ENCODE results near the gene EYA2.

EYA2 gene

DNA sequence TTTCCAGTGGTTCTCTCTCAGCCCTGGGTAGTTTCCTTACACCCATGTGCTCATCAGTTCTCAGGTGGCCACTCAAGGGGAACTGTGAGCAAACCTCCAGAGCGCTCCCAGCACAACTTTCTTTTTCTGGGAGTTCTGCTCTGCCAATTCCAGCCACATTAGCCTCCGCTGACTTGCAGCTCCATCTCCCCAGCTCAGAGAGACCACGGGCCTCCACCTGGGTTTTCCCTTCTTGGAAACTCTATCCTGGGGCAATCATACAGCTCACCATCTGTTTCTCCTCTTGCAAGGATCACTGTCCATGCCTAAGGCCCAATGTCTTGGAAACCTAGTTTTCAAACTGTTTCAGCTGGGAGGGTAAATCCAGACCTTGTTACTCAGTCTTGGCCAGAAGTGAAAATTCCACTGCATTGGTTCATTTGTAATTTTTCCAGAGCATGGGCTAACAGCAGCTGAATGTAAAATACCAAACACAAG, 129.9 kb downstream of the EYA2 start:
- no peak for ATAC-seq
- TF ChIP-seq PPARA (CRISPR knock-in tag; IDR thresholded peaks at IDR 0.05; ENCODE audit: borderline replicate concordance) = no peak
- no peak for TF ChIP-seq ZNF8 (CRISPR knock-in tag; IDR thresholded peaks at IDR 0.05)
- TF ChIP-seq, protein P1, sequence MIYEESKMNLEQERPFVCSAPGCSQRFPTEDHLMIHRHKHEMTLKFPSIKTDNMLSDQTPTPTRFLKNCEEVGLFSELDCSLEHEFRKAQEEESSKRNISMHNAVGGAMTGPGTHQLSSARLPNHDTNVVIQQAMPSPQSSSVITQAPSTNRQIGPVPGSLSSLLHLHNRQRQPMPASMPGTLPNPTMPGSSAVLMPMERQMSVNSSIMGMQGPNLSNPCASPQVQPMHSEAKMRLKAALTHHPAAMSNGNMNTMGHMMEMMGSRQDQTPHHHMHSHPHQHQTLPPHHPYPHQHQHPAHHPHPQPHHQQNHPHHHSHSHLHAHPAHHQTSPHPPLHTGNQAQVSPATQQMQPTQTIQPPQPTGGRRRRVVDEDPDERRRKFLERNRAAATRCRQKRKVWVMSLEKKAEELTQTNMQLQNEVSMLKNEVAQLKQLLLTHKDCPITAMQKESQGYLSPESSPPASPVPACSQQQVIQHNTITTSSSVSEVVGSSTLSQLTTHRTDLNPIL (CRISPR knock-in tag; IDR thresholded peaks at IDR 0.05; ENCODE audit: low read depth) = no peak
- no peak for TF ChIP-seq OSR1 (CRISPR knock-in tag; IDR thresholded peaks at IDR 0.05)

DNA sequence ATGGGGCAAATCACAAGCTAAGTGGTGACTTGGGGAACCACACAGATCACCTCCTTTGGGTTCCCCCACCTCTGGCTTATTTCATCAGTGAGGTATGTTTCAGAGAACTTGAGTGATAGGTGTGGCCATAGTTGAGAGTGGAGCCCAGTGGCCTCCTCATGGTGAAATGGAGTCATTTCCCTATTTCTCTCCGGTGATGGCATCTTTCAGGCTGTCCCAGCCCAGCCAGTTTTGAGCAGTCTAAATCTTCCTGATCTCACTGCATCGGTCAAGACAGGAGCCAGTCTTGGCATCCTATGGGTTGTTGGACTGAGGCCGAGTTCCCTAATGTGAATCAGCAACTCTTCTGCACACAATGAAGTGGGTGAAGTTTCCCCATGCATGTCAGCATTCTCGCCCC, 132.4 kb downstream of the EYA2 start:
- ATAC-seq = no peak

DNA sequence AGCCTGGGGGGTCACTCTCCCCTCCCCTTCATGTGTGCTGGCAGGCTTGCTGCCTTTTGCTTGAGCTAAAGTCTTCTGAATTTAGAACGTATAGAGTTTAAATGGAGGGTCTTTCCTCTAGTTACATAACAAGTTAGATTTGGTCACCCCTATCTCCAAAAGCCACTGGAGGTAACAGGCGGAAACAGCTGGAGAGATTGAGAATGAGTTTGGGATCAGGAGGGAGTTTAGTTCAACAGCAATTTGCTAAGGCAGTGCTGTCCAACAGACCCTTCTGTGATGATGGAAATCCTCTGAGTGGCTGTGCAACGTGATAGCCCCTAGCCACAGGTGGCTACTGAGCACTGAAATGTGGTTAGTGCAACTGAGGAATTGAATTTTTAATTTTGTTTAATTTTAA, 132.8 kb downstream of the EYA2 start:
- TF ChIP-seq ESRRG (CRISPR knock-in tag; IDR thresholded peaks at IDR 0.05) (no peak), ZNF565 (CRISPR knock-in tag; conservative IDR thresholded peaks at IDR 0.05; ENCODE audit: low read depth) (no peak), ISL1 (CRISPR knock-in tag; IDR thresholded peaks at IDR 0.05) (no peak), ARNTL (CRISPR knock-in tag; IDR thresholded peaks at IDR 0.05; ENCODE audit: borderline replicate concordance, low read depth) (no peak)
- ATAC-seq = no peak

More for the DNA sequence above, 132.4 kb downstream of the EYA2 start:
- TF ChIP-seq ZNF70 (CRISPR knock-in tag; IDR thresholded peaks at IDR 0.05) (no peak), OSR1 (CRISPR knock-in tag; IDR thresholded peaks at IDR 0.05) (no peak), GLIS3 (CRISPR knock-in tag; IDR thresholded peaks at IDR 0.05) (no peak), TCF4 (CRISPR knock-in tag; IDR thresholded peaks at IDR 0.05; ENCODE audit: borderline replicate concordance) (no peak)

DNA sequence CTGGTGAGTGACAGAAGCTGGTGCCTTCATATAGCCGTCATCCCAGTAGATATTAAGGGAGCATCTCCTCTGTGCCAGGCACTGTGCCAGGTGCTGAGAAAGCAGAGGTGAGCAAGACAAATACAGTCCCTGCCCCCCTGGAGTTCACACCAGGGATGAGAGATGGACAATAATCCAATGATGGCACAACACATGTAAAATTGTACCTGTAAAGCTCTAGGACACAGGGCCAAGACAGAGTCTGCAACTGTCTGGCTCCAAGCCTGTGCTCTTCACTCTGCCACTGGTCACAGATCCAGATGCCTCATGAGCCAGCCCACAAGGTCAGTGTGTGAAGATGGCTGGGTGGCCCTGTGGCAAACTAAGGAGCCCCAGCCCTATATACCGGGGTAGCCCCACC, 133.8 kb downstream of the EYA2 start:
- TF ChIP-seq ZNF8 (CRISPR knock-in tag; IDR thresholded peaks at IDR 0.05) (no peak), ISL1 (CRISPR knock-in tag; IDR thresholded peaks at IDR 0.05) (no peak), OSR1 (CRISPR knock-in tag; IDR thresholded peaks at IDR 0.05) (no peak), RARB (CRISPR knock-in tag; IDR thresholded peaks at IDR 0.05) (no peak), TOX (CRISPR knock-in tag; IDR thresholded peaks at IDR 0.05; ENCODE audit: borderline replicate concordance) (no peak), SNAI2 (CRISPR knock-in tag; IDR thresholded peaks at IDR 0.05) (no peak), PPARA (CRISPR knock-in tag; IDR thresholded peaks at IDR 0.05; ENCODE audit: borderline replicate concordance) (no peak), ARNTL (CRISPR knock-in tag; IDR thresholded peaks at IDR 0.05; ENCODE audit: borderline replicate concordance, low read depth) (no peak), CSDC2 (CRISPR knock-in tag; IDR thresholded peaks at IDR 0.05) (no peak), ZNF565 (CRISPR knock-in tag; conservative IDR thresholded peaks at IDR 0.05; ENCODE audit: low read depth) (no peak), ESRRG (CRISPR knock-in tag; IDR thresholded peaks at IDR 0.05) (no peak)
- TF ChIP-seq, protein P2, sequence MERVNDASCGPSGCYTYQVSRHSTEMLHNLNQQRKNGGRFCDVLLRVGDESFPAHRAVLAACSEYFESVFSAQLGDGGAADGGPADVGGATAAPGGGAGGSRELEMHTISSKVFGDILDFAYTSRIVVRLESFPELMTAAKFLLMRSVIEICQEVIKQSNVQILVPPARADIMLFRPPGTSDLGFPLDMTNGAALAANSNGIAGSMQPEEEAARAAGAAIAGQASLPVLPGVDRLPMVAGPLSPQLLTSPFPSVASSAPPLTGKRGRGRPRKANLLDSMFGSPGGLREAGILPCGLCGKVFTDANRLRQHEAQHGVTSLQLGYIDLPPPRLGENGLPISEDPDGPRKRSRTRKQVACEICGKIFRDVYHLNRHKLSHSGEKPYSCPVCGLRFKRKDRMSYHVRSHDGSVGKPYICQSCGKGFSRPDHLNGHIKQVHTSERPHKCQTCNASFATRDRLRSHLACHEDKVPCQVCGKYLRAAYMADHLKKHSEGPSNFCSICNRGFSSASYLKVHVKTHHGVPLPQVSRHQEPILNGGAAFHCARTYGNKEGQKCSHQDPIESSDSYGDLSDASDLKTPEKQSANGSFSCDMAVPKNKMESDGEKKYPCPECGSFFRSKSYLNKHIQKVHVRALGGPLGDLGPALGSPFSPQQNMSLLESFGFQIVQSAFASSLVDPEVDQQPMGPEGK (CRISPR knock-in tag; IDR thresholded peaks at IDR 0.05; ENCODE audit: borderline replicate concordance) = no peak
- TF ChIP-seq, protein P3, sequence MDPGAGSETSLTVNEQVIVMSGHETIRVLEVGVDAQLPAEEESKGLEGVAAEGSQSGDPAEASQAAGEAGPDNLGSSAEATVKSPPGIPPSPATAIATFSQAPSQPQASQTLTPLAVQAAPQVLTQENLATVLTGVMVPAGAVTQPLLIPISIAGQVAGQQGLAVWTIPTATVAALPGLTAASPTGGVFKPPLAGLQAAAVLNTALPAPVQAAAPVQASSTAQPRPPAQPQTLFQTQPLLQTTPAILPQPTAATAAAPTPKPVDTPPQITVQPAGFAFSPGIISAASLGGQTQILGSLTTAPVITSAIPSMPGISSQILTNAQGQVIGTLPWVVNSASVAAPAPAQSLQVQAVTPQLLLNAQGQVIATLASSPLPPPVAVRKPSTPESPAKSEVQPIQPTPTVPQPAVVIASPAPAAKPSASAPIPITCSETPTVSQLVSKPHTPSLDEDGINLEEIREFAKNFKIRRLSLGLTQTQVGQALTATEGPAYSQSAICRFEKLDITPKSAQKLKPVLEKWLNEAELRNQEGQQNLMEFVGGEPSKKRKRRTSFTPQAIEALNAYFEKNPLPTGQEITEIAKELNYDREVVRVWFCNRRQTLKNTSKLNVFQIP (CRISPR knock-in tag; IDR thresholded peaks at IDR 0.05; ENCODE audit: borderline replicate concordance, low read depth) = no peak
- no peak for ATAC-seq

DNA sequence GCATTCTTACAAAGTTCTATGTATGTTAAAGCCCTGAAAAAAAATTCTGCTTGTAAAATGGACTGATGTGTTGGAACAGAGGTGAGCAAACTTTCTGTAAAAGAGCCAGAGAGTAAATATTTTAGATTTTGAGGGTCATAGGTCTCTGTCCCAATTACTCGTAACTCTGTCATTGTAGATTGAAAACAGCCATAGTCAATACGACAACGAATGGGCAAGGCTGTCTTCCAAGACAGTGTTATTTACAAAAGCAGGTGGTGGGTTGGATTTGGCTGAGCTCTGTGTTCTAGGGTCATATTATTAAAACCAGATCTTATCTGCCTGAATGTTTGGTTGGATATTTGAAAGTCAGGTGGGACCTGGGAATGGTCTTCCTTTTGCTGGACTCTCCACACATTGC, 135.2 kb downstream of the EYA2 start:
- TF ChIP-seq ZC3H10 (CRISPR knock-in tag; IDR thresholded peaks at IDR 0.05) (no peak), GLIS3 (CRISPR knock-in tag; IDR thresholded peaks at IDR 0.05) (no peak), ARNTL (CRISPR knock-in tag; IDR thresholded peaks at IDR 0.05; ENCODE audit: borderline replicate concordance, low read depth) (no peak), SNAI2 (CRISPR knock-in tag; IDR thresholded peaks at IDR 0.05) (no peak), BACH2 (CRISPR knock-in tag; IDR thresholded peaks at IDR 0.05; ENCODE audit: borderline replicate concordance) (no peak), TCF4 (CRISPR knock-in tag; IDR thresholded peaks at IDR 0.05; ENCODE audit: borderline replicate concordance) (no peak), OSR1 (CRISPR knock-in tag; IDR thresholded peaks at IDR 0.05) (no peak), ESRRG (CRISPR knock-in tag; IDR thresholded peaks at IDR 0.05) (no peak), TOX (CRISPR knock-in tag; IDR thresholded peaks at IDR 0.05; ENCODE audit: borderline replicate concordance) (no peak)
- TF ChIP-seq, protein P4, sequence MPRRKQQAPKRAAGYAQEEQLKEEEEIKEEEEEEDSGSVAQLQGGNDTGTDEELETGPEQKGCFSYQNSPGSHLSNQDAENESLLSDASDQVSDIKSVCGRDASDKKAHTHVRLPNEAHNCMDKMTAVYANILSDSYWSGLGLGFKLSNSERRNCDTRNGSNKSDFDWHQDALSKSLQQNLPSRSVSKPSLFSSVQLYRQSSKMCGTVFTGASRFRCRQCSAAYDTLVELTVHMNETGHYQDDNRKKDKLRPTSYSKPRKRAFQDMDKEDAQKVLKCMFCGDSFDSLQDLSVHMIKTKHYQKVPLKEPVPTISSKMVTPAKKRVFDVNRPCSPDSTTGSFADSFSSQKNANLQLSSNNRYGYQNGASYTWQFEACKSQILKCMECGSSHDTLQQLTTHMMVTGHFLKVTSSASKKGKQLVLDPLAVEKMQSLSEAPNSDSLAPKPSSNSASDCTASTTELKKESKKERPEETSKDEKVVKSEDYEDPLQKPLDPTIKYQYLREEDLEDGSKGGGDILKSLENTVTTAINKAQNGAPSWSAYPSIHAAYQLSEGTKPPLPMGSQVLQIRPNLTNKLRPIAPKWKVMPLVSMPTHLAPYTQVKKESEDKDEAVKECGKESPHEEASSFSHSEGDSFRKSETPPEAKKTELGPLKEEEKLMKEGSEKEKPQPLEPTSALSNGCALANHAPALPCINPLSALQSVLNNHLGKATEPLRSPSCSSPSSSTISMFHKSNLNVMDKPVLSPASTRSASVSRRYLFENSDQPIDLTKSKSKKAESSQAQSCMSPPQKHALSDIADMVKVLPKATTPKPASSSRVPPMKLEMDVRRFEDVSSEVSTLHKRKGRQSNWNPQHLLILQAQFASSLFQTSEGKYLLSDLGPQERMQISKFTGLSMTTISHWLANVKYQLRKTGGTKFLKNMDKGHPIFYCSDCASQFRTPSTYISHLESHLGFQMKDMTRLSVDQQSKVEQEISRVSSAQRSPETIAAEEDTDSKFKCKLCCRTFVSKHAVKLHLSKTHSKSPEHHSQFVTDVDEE (CRISPR knock-in tag; IDR thresholded peaks at IDR 0.05) = no peak
- TF ChIP-seq, protein P5, sequence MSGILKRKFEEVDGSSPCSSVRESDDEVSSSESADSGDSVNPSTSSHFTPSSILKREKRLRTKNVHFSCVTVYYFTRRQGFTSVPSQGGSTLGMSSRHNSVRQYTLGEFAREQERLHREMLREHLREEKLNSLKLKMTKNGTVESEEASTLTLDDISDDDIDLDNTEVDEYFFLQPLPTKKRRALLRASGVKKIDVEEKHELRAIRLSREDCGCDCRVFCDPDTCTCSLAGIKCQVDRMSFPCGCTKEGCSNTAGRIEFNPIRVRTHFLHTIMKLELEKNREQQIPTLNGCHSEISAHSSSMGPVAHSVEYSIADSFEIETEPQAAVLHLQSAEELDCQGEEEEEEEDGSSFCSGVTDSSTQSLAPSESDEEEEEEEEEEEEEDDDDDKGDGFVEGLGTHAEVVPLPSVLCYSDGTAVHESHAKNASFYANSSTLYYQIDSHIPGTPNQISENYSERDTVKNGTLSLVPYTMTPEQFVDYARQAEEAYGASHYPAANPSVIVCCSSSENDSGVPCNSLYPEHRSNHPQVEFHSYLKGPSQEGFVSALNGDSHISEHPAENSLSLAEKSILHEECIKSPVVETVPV (CRISPR knock-in tag; IDR thresholded peaks at IDR 0.05) = no peak
- no peak for ATAC-seq

Measured in SK-N-SH treated with all-trans-retinoic acid at 6 μM for 48 hours (cell line).